Measurements from ENCODE around the gene CLSTN3. TPM values are rescaled to one million over a fixed set of nuclear protein-coding genes. Genes with fewer than 3 reads are reported as not detected.

Gene CLSTN3
- total and polyA plus RNA-seq, 2 of the 8 experiments (the other 6 are each of a cell fraction or from before 2014, with no cell fraction given) = 20.4 to 26.3 TPM

GRCh38 chr12:7176595-7176994 lies 46.4 kb downstream of the CLSTN3 start:
- Histone ChIP-seq H3K27me3 (replicated peaks in 1 of 4; ENCODE audit: control insufficient read depth in 3 of 4, extremely low read depth in 1 of 4, insufficient read depth in 3 of 4, low read length in 3 of 4) (no peaks in the 10 kb centered on the region; a peak in 1 of 7 replicates), H3K36me3 (ENCODE audit: control insufficient read depth in 2 of 4, insufficient read depth in 4 of 4, low read length in 3 of 4) (no peaks in the 10 kb centered on the region), H3K27ac (ENCODE audit: low read depth, low read length) (no peak overlapping the region), H3K9me3 (ENCODE audit: insufficient read depth in 2 of 2, low read depth in 1 of 2, low read length in 1 of 2) (peaks cover 35 to 49% of the 10 kb centered on the region in 2 experiments), H3K56ac (replicated peaks; ENCODE audit: insufficient read length, low read depth, low read length) (no peak overlapping the region), H3K23ac (ENCODE audit: insufficient read length) (no peak overlapping the region), H3K4me1 (replicated peaks in 1 of 4; ENCODE audit: control insufficient read depth in 3 of 4, insufficient read depth in 4 of 4, low read length in 3 of 4) (no peaks in the 10 kb centered on the region), H3K18ac (ENCODE audit: extremely low read depth, low read length) (no peak overlapping the region), H2BK20ac (ENCODE audit: low read length) (no peak overlapping the region), H2AK5ac (ENCODE audit: low read depth, low read length) (no peak overlapping the region), H3K79me1 (ENCODE audit: low read depth, low read length) (no peaks in the 10 kb centered on the region), H4K20me1 (replicated peaks in 1 of 2; ENCODE audit: control insufficient read depth in 1 of 2, insufficient read depth in 2 of 2, low read length in 2 of 2) (no peaks in the 10 kb centered on the region), H3K4me3 (ENCODE audit: extremely low read depth in 1 of 4, insufficient read depth in 2 of 4, low read depth in 3 of 4, low read length in 4 of 4) (no peak overlapping the region), H3K4me2 (ENCODE audit: insufficient read depth in 1 of 2, low read depth in 2 of 2, low read length in 2 of 2) (no peak overlapping the region), H3K79me2 (ENCODE audit: control insufficient read depth in 1 of 2, insufficient read depth in 2 of 2, low read length in 2 of 2) (no peaks in the 10 kb centered on the region), H3K4ac (replicated peaks; ENCODE audit: insufficient read length, low read depth, low read length) (no peak overlapping the region), H2AFZ (ENCODE audit: low read length) (no peak overlapping the region), H4K8ac (ENCODE audit: extremely low read depth, insufficient read depth, low read length) (no peak overlapping the region), H2BK12ac (ENCODE audit: low read depth, low read length) (no peak overlapping the region), H3K9ac (replicated peaks in 1 of 4; ENCODE audit: extremely low read depth in 1 of 4, low read depth in 3 of 4, low read length in 3 of 4) (no peak overlapping the region), H2BK5ac (ENCODE audit: low read depth, low read length) (no peak overlapping the region), H3K23me2 (ENCODE audit: low read depth, low read length) (no peaks in the 10 kb centered on the region), H2BK15ac (ENCODE audit: low read length) (no peak overlapping the region), H3K14ac (ENCODE audit: insufficient read length) (no peak overlapping the region), H4K5ac (ENCODE audit: insufficient read length, low read depth, low read length) (no peak overlapping the region), H4K91ac (replicated peaks; ENCODE audit: insufficient read length, low read length) (no peak overlapping the region), H2BK120ac (replicated peaks; ENCODE audit: low read depth, low read length) (no peak overlapping the region)
- CTCF ChIA-PET (ENCODE audit: partially characterized antibody) = interaction anchor here (2.1 kb wide), 1 partner anchor 15 kb away, joined by 7 read pairs; no protein-coding TSS in a partner anchor
- FAIRE-seq = no peak
- DNase-seq (ENCODE audit: low read depth in 1 of 2, low spot score in 2 of 2) = no peak
- POLR2A ChIA-PET (ENCODE audit: partially characterized antibody) = no interaction called here
- WGBS, 2 experiments (ENCODE audit: extremely low coverage in 1 of 2, insufficient coverage in 1 of 2, insufficient read length in 1 of 2, insufficient replicate concordance in 2 of 2, low coverage in 1 of 2, low lambda C conversion rate in 2 of 2, missing lambda C conversion rate in 1 of 2) = 80% methylated on average over 2 of the region's 2 CpGs; no CpG with 5 or more reads in 1 of the 2 experiments
- TF ChIP-seq RAD21 (IDR thresholded peaks at IDR 0.05 in 1 of 2, conservative IDR thresholded peaks at IDR 0.05 in 1 of 2; ENCODE audit: low read depth in 2 of 2, low read length in 2 of 2) = no peak
- TF ChIP-seq CTBP2 (IDR thresholded peaks at IDR 0.05; ENCODE audit: borderline replicate concordance, insufficient read depth, insufficient read length, low read length) = no peak
- TF ChIP-seq SRF (IDR thresholded peaks at IDR 0.05; ENCODE audit: low read depth, low read length) = no peak
- no peak for TF ChIP-seq SIX5 (IDR thresholded peaks at IDR 0.05; ENCODE audit: low read depth, low read length)
- TF ChIP-seq SP1 (IDR thresholded peaks at IDR 0.05; ENCODE audit: low read depth, low read length) = no peak
- no peak for TF ChIP-seq MAX (IDR thresholded peaks at IDR 0.05)
- no peak for TF ChIP-seq E2F6 (IDR thresholded peaks at IDR 0.05)
- TF ChIP-seq CBX5 (IDR thresholded peaks at IDR 0.05; ENCODE audit: low read depth, low read length) = no peak
- TF ChIP-seq RFX5 (IDR thresholded peaks at IDR 0.05; ENCODE audit: borderline replicate concordance, low read depth, low read length) = no peak
- no peak for TF ChIP-seq USF2 (IDR thresholded peaks at IDR 0.05; ENCODE audit: low read length)
- TF ChIP-seq ATF3 (IDR thresholded peaks at IDR 0.05; ENCODE audit: insufficient read depth, low read depth, low read length) = no peak
